ENCODE data around the gene MAD1L1.

Gene MAD1L1

GRCh38 chr7:1806354-1806753 lies 426.4 kb downstream of the MAD1L1 start:
- H3K4me1 Mint-ChIP-seq, result no peaks in the 10 kb centered on the region
- no peaks in the 10 kb centered on the region for H3K9me3 Mint-ChIP-seq
- no peak overlapping the region for H3K27ac Mint-ChIP-seq
- H3K36me3 Mint-ChIP-seq, result no peaks in the 10 kb centered on the region
- H3K4me3 Mint-ChIP-seq, result no peak overlapping the region
- no peaks in the 10 kb centered on the region for H3K27me3 Mint-ChIP-seq

- no peaks in the 10 kb centered on the region for H3K9me3 Mint-ChIP-seq
- no peaks in the 10 kb centered on the region for H3K36me3 Mint-ChIP-seq
- peak overlapping the region; percentile 53 for H3K27ac Mint-ChIP-seq
- H3K4me3 Mint-ChIP-seq, result no peak overlapping the region
- no peaks in the 10 kb centered on the region for H3K4me1 Mint-ChIP-seq
- H3K27me3 Mint-ChIP-seq, result no peaks in the 10 kb centered on the region
Measured at GRCh38 chr7:1804310-1804709, 428.4 kb downstream of the MAD1L1 start.

GRCh38 chr7:1802899-1803298 lies 429.8 kb downstream of the MAD1L1 start:
- H3K9me3 Mint-ChIP-seq, result no peaks in the 10 kb centered on the region
- no peak overlapping the region for H3K4me3 Mint-ChIP-seq
- H3K36me3 Mint-ChIP-seq, result no peaks in the 10 kb centered on the region
- no peaks in the 10 kb centered on the region for H3K27me3 Mint-ChIP-seq
- H3K4me1 Mint-ChIP-seq, result no peaks in the 10 kb centered on the region
- H3K27ac Mint-ChIP-seq, result no peak overlapping the region

GRCh38 chr7:1800902-1801301 lies 431.8 kb downstream of the MAD1L1 start:
- Mint-ChIP-seq H3K27ac (no peak overlapping the region), H3K27me3 (no peaks in the 10 kb centered on the region), H3K36me3 (no peaks in the 10 kb centered on the region), H3K9me3 (no peaks in the 10 kb centered on the region), H3K4me3 (no peak overlapping the region), H3K4me1 (no peaks in the 10 kb centered on the region)

GRCh38 chr7:1798191-1798590 lies 434.6 kb downstream of the MAD1L1 start:
- H3K4me1 Mint-ChIP-seq, result no peaks in the 10 kb centered on the region
- H3K27ac Mint-ChIP-seq, result no peak overlapping the region
- peaks cover 9% of the 10 kb centered on the region for H3K36me3 Mint-ChIP-seq
- peaks cover 8% of the 10 kb centered on the region for H3K27me3 Mint-ChIP-seq
- H3K4me3 Mint-ChIP-seq, result no peak overlapping the region
- H3K9me3 Mint-ChIP-seq, result peaks cover 15% of the 10 kb centered on the region

GRCh38 chr7:1794888-1795542 lies 437.7 kb downstream of the MAD1L1 start:
- Mint-ChIP-seq H3K27me3 (peaks cover 10% of the 10 kb centered on the region), H3K9me3 (peaks cover 19% of the 10 kb centered on the region), H3K36me3 (peaks cover 9% of the 10 kb centered on the region), H3K4me3 (no peak overlapping the region), H3K27ac (no peak overlapping the region), H3K4me1 (no peaks in the 10 kb centered on the region)

- Mint-ChIP-seq H3K4me3 (no peak overlapping the region), H3K4me1 (peaks cover 7% of the 10 kb centered on the region), H3K27me3 (peaks cover 4% of the 10 kb centered on the region), H3K36me3 (peaks cover 2% of the 10 kb centered on the region), H3K9me3 (peaks cover 7% of the 10 kb centered on the region), H3K27ac (no peak overlapping the region)
Measured at GRCh38 chr7:1787681-1788235, 445.0 kb downstream of the MAD1L1 start.

- no peak overlapping the region for H3K4me3 Mint-ChIP-seq
- peaks cover 2% of the 10 kb centered on the region for H3K36me3 Mint-ChIP-seq
- peaks cover 7% of the 10 kb centered on the region for H3K4me1 Mint-ChIP-seq
- no peak overlapping the region for H3K27ac Mint-ChIP-seq
- peaks cover 4% of the 10 kb centered on the region for H3K27me3 Mint-ChIP-seq
- peaks cover 3% of the 10 kb centered on the region for H3K9me3 Mint-ChIP-seq
Measured at GRCh38 chr7:1787241-1787640, 445.5 kb downstream of the MAD1L1 start.

GRCh38 chr7:1785839-1786238 lies 446.9 kb downstream of the MAD1L1 start:
- peaks cover 7% of the 10 kb centered on the region for H3K4me1 Mint-ChIP-seq
- H3K36me3 Mint-ChIP-seq, result peaks cover 2% of the 10 kb centered on the region
- peaks cover 3% of the 10 kb centered on the region for H3K9me3 Mint-ChIP-seq
- peaks cover 4% of the 10 kb centered on the region for H3K27me3 Mint-ChIP-seq
- H3K4me3 Mint-ChIP-seq, result no peak overlapping the region
- no peak overlapping the region for H3K27ac Mint-ChIP-seq

GRCh38 chr7:1781369-1781768 lies 451.4 kb downstream of the MAD1L1 start:
- no peak overlapping the region for H3K4me3 Mint-ChIP-seq
- peaks cover 5% of the 10 kb centered on the region for H3K4me1 Mint-ChIP-seq
- peaks cover 4% of the 10 kb centered on the region for H3K27me3 Mint-ChIP-seq
- peaks cover 3% of the 10 kb centered on the region for H3K36me3 Mint-ChIP-seq
- H3K9me3 Mint-ChIP-seq, result peaks cover 7% of the 10 kb centered on the region
- H3K27ac Mint-ChIP-seq, result no peak overlapping the region

GRCh38 chr7:1779445-1779844 lies 453.3 kb downstream of the MAD1L1 start:
- Mint-ChIP-seq H3K4me1 (no peaks in the 10 kb centered on the region), H3K9me3 (peaks cover 4% of the 10 kb centered on the region), H3K4me3 (no peak overlapping the region), H3K27me3 (peaks cover 4% of the 10 kb centered on the region), H3K27ac (no peak overlapping the region), H3K36me3 (peaks cover 3% of the 10 kb centered on the region)

- H3K9me3 Mint-ChIP-seq, result peaks cover 10% of the 10 kb centered on the region
- H3K27ac Mint-ChIP-seq, result no peak overlapping the region
- H3K4me3 Mint-ChIP-seq, result no peak overlapping the region
- no peaks in the 10 kb centered on the region for H3K4me1 Mint-ChIP-seq
- H3K36me3 Mint-ChIP-seq, result peaks cover 7% of the 10 kb centered on the region
- H3K27me3 Mint-ChIP-seq, result peaks cover 2% of the 10 kb centered on the region
Measured at GRCh38 chr7:1777122-1777521, 455.6 kb downstream of the MAD1L1 start.

- Mint-ChIP-seq H3K9me3 (peaks cover 10% of the 10 kb centered on the region), H3K4me3 (no peak overlapping the region), H3K4me1 (no peaks in the 10 kb centered on the region), H3K27ac (no peak overlapping the region), H3K36me3 (peaks cover 7% of the 10 kb centered on the region), H3K27me3 (peaks cover 2% of the 10 kb centered on the region)
Measured at GRCh38 chr7:1775389-1775788, 457.4 kb downstream of the MAD1L1 start.

- Mint-ChIP-seq H3K27ac (no peak overlapping the region), H3K27me3 (no peaks in the 10 kb centered on the region)
Measured at GRCh38 chr7:1770331-1770730, 462.4 kb downstream of the MAD1L1 start.

GRCh38 chr7:1769286-1770200 lies 463.2 kb downstream of the MAD1L1 start:
- Mint-ChIP-seq H3K9me3 (peaks cover 6% of the 10 kb centered on the region), H3K36me3 (peaks cover 3% of the 10 kb centered on the region), H3K27me3 (no peaks in the 10 kb centered on the region), H3K4me3 (no peak overlapping the region), H3K27ac (no peak overlapping the region), H3K4me1 (no peaks in the 10 kb centered on the region)

More at GRCh38 chr7:1770331-1770730, 462.4 kb downstream of the MAD1L1 start:
- Mint-ChIP-seq H3K4me1 (no peaks in the 10 kb centered on the region), H3K36me3 (peaks cover 3% of the 10 kb centered on the region), H3K4me3 (no peak overlapping the region), H3K9me3 (peaks cover 6% of the 10 kb centered on the region)

- H3K27me3 Mint-ChIP-seq, result no peaks in the 10 kb centered on the region
- H3K27ac Mint-ChIP-seq, result no peak overlapping the region
- peaks cover 6% of the 10 kb centered on the region for H3K9me3 Mint-ChIP-seq
- H3K4me1 Mint-ChIP-seq, result no peaks in the 10 kb centered on the region
- H3K4me3 Mint-ChIP-seq, result no peak overlapping the region
- H3K36me3 Mint-ChIP-seq, result peaks cover 1% of the 10 kb centered on the region
Measured at GRCh38 chr7:1768832-1769231, 463.9 kb downstream of the MAD1L1 start.

All from activated naive CD4-positive, alpha-beta T cell treated with anti-CD3 and anti-CD28 coated beads, Interleukin-2, amount 50 U/mL, for 24 hours (primary cell).